GM18861 (cell line): ENCODE data around the gene NPSR1.
"Not testable (repeated sequence)": the region's sequence is repeated elsewhere in the genome, so short reads cannot be mapped to it uniquely, and the experiment has no call there.

ENCODE experiments used
- ATAC-seq: cut with Tn5 transposase; IDR thresholded peaks from one replicate; pipeline ENCODE4 v1.9.1; 2021; ENCODE audit not compliant: unreplicated experiment

NPSR1 gene

DNA sequence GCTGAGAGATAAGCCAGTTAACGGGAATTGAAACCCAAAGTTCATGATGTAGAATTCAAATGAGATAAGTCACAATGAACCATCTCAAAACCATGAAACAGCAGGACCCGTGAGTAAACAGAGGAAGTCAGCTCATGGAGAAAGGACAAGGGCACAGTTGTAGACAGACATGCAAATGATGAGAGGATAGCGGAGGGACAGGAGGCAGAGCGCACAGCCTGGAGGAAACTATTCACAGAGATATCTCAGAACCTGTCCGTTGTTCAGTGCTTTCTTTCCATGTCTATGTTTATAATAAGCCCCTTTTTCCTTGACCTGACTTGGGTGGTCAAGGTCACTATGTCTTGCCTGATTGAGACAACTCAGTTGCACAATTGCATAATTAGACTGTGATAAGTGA lies 208.2 kb downstream of the NPSR1 start:
- ATAC-seq = not testable (repeated sequence)

DNA sequence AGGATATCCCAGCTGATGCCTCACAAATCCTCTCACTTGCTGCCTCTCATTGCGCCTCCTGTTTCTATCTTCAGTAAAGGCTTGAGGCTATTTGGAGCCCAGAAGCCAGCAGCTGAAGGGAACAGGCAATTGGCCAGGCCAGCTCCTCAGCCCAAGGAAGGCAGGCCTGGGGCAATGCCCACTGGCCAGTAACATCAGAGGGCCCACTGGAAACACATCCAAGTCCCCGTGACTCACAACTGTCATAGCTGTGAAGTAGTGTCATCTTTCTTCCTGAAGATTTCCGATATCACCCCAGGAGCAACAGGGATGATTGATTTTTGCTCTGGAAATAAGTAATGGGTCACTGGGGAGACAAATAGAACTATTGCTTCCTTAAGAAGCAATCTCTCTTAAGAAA lies 209.3 kb downstream of the NPSR1 start:
- not testable (repeated sequence) for ATAC-seq

GRCh38 chr7:34868602-34869001 lies 210.6 kb downstream of the NPSR1 start:
- not testable (repeated sequence) for ATAC-seq

GRCh38 chr7:34869057-34869456 lies 211.0 kb downstream of the NPSR1 start:
- no peak for ATAC-seq

GRCh38 chr7:34870041-34870440 lies 212.0 kb downstream of the NPSR1 start:
- not testable (repeated sequence) for ATAC-seq

GRCh38 chr7:34874329-34874728 lies 216.3 kb downstream of the NPSR1 start:
- ATAC-seq = not testable (repeated sequence)

- ATAC-seq = no peak
Observed at GRCh38 chr7:34875481-34875880, 217.5 kb downstream of the NPSR1 start.

DNA sequence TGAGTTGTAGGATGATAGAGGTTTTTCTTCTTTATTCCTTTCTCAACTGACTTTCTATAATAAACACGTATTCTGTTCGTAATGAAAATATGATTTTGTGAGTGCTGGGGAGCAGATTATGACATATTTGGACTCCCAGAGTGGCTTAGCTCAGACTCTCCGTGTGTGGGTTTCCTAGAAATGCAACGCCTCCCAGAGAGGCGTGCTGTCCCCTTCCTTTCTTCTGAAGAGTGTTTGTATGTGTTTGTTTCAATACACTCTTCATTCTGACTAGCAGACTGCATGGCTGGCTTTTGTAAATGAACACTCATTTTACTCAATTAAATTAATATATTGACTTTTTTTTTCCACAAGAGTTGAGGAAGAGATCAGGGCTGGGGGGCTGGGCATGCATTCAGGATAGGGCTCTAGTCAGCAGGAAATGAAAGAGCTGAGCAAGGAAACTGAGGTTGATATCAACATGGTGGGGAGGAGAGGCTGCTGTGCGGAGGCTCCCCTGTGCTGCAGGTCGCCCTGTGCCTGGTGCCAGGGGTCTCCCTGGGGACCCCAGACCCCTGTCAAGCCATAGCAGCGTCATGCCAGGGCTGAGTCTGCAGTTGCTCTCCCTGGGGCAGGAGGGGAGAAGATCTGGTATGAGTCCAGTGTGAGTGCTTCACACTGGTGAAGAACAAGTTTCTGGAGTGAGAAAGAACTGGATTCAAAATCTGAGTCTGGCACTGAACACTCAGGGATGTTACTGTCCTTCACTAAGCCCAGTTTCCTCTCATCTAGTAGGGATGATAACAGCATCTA lies 221.1 kb downstream of the NPSR1 start:
- not testable (repeated sequence) for ATAC-seq

DNA sequence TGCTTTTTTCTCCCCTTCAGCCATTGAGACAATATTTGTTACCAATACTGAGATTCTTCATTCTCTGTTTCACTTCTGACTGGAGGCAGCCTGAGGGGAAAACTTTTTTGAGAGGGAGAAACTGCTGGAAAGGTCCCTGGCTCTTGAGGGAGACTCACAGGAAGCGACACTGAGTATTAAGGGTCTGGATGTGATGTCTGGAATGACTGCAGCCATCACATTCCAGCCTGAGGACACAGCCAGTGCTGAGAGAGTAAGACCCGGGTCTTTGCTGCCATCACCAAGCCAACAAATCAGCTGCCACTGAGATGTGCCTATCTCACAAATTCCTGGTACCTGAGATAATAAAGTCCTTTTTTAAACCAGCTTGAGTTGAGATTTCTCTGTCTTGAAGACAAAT lies 221.9 kb downstream of the NPSR1 start:
- no peak for ATAC-seq

DNA sequence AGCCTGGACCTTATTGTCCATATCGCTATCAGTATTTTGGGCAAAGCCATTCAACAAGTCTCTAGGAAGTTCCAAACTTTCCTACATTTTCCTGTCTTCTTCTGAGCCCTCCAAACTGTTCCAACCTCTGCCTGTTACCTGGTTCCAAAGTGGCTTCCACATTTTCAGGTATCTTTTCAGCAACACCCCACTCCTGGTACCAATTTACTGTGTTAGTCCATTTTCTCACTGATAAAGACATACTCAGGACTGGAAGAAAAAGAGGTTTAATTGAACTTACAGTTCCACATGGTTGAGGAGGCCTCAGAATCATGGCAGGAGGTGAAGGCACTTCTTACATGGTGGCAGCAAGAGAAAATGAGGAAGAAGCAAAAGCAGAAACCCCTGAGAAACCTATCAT lies 225.8 kb downstream of the NPSR1 start:
- ATAC-seq = not testable (repeated sequence)

DNA sequence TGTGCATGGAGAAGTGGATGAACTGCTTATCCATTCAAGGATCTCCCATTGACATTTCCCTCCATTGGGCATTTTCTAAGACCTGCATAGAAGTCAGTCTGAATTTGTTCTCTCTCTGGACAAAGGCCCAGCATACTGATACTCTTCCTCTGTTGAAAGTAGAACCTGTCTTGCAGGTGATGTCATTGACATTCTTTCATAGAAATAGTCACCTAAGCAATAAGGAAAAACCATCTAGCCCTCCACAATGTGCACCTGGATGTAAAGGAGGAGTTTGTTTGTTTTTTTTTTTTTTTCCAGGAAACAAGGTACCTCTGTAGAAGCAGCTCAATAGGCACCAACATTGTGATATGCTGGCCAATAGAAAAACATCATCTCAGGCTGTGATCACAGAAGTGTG lies 228.8 kb downstream of the NPSR1 start:
- no peak for ATAC-seq

DNA sequence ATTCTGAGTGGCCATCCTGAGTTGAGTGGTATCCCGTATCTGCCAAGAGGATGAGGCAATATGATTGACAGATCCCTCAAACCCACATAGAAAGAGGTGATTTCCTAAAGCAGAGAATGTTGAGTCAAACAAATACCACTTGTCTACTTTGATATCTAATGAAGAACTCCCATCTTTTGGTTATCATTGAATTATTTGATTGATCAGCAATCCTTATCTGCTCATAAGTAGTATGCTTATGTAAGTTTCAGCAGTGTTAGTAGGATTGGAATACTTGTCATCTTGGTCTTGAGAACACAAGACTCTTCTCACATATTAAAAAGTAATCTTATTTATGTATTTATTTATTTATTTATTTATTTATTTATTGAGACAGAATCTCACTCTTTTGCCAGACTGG lies 231.9 kb downstream of the NPSR1 start:
- ATAC-seq = no peak

- no peak for ATAC-seq
Observed at GRCh38 chr7:34895202-34895601, 237.2 kb downstream of the NPSR1 start.
